HEK293 (cell line): ENCODE results near the gene LGI4.

Experiments used
- CTCF ChIA-PET: fragments of 350-600 bp; formaldehyde crosslinking; extraction: SDS; loops from one replicate; lab custom pipeline; 2021; ENCODE audit warnings: antibody characterized with exemption; lab: Yijun Ruan, JAX
- POLR2A ChIA-PET: fragments of 300-600 bp; formaldehyde crosslinking; extraction: SDS; loops from one replicate; lab custom pipeline; 2020; ENCODE audit warnings: antibody characterized with exemption, inconsistent platforms; lab: Yijun Ruan, JAX
- H3K27ac ChIP-seq: fragments of 200-500 bp; sonication (Bioruptor generic); 2 replicates; pipeline ENCODE4 v1.5.1; 2014; ENCODE audit warnings: low read depth, low read length, control low read depth, inconsistent platforms; ENCODE audit errors: extremely low read depth
- H3K36me3 ChIP-seq, 2 experiments: fragments of 200-500 bp in 1 of 2; sonication (Bioruptor generic) in 1 of 2; 1 replicate in 1 of 2; 2 replicates in 1 of 2; pipeline ENCODE4 v1.5.1; 2014 to 2017; ENCODE audit warnings: inconsistent platforms in 2 of 2, low read length in 2 of 2; ENCODE audit not compliant: control insufficient read depth in 2 of 2, insufficient read depth in 1 of 2
- H3K4me1 ChIP-seq: fragments of 200-500 bp; sonication (Bioruptor generic); 2 replicates; pipeline ENCODE4 v1.5.1; 2014; ENCODE audit warnings: mild to moderate bottlenecking, low read length, inconsistent platforms; ENCODE audit not compliant: control insufficient read depth, insufficient read depth
- H3K4me3 ChIP-seq: 2 replicates; pipeline ENCODE4 v1.5.1; 2011; ENCODE audit warnings: low read depth, mild to moderate bottlenecking, control low read depth, low read length, moderate library complexity
- H3K9me3 ChIP-seq: fragments of 200-500 bp; sonication (Bioruptor generic); 2 replicates; pipeline ENCODE4 v1.5.1; 2014; ENCODE audit warnings: low read depth, low read length, inconsistent platforms; ENCODE audit not compliant: control insufficient read depth, insufficient read depth
- CTCF ChIP-seq: fragments of 450-650 bp; formaldehyde crosslinking; IDR thresholded peaks from 2 replicates; pipeline ENCODE4 v1.5.1; 2016; ENCODE audit warnings: missing biosample characterization, missing genetic modification characterization
- FEZF1 ChIP-seq: fragments of 450-650 bp; formaldehyde crosslinking; IDR thresholded peaks from 2 replicates; pipeline ENCODE4 v1.5.1; 2016; ENCODE audit warnings: missing biosample characterization, missing genetic modification characterization
- GFI1B ChIP-seq: fragments of 450-650 bp; formaldehyde crosslinking; IDR thresholded peaks from 2 replicates; pipeline ENCODE4 v1.5.1; 2016; ENCODE audit warnings: missing biosample characterization, missing genetic modification characterization
- SALL2 ChIP-seq: fragments of 450-650 bp; formaldehyde crosslinking; IDR thresholded peaks from 2 replicates; pipeline ENCODE4 v1.5.0; 2017; ENCODE audit warnings: missing biosample characterization, mild to moderate bottlenecking, missing genetic modification characterization, borderline replicate concordance
- SP3 ChIP-seq: fragments of 450-650 bp; formaldehyde crosslinking; IDR thresholded peaks from 2 replicates; pipeline ENCODE4 v1.5.1; 2016; ENCODE audit warnings: missing biosample characterization, missing genetic modification characterization
- SP7 ChIP-seq: fragments of 450-650 bp; formaldehyde crosslinking; IDR thresholded peaks from 2 replicates; pipeline ENCODE4 v1.5.1; 2016; ENCODE audit warnings: missing biosample characterization, missing genetic modification characterization
- ZBTB48 ChIP-seq: fragments of 450-650 bp; formaldehyde crosslinking; IDR thresholded peaks from 2 replicates; pipeline ENCODE4 v1.5.1; 2016; ENCODE audit warnings: missing biosample characterization, missing genetic modification characterization
- ZBTB6 ChIP-seq: fragments of 450-650 bp; formaldehyde crosslinking; IDR thresholded peaks from 2 replicates; pipeline ENCODE4 v1.5.1; 2017; ENCODE audit warnings: missing biosample characterization, missing genetic modification characterization
- ZBTB7A ChIP-seq: fragments of 450-650 bp; formaldehyde crosslinking; IDR thresholded peaks from 2 replicates; pipeline ENCODE4 v1.5.1; 2016; ENCODE audit warnings: low read depth, missing biosample characterization, missing genetic modification characterization
- ZIC2 ChIP-seq: fragments of 450-650 bp; formaldehyde crosslinking; IDR thresholded peaks from 2 replicates; pipeline ENCODE4 v1.5.1; 2016; ENCODE audit warnings: missing biosample characterization, missing genetic modification characterization
- ZNF132 ChIP-seq: fragments of 450-650 bp; formaldehyde crosslinking; IDR thresholded peaks from 2 replicates; pipeline ENCODE4 v1.5.1; 2017; ENCODE audit warnings: missing biosample characterization, missing genetic modification characterization, borderline replicate concordance
- ZNF169 ChIP-seq: fragments of 450-650 bp; formaldehyde crosslinking; IDR thresholded peaks from 2 replicates; pipeline ENCODE4 v1.5.1; 2016; ENCODE audit warnings: missing biosample characterization, missing genetic modification characterization
- ZNF2 ChIP-seq: fragments of 450-650 bp; formaldehyde crosslinking; IDR thresholded peaks from 2 replicates; pipeline ENCODE4 v1.5.1; 2016; ENCODE audit warnings: missing biosample characterization, missing genetic modification characterization
- ZNF292 ChIP-seq: fragments of 450-650 bp; formaldehyde crosslinking; IDR thresholded peaks from 2 replicates; pipeline ENCODE4 v1.5.1; 2016; ENCODE audit warnings: low read depth, missing biosample characterization, missing genetic modification characterization, borderline replicate concordance
- ZNF513 ChIP-seq: fragments of 450-650 bp; IDR thresholded peaks from 2 replicates; pipeline ENCODE4 v1.5.1; 2018; ENCODE audit warnings: missing biosample characterization, missing genetic modification characterization
- ZNF585B ChIP-seq: fragments of 450-650 bp; formaldehyde crosslinking; IDR thresholded peaks from 2 replicates; pipeline ENCODE4 v1.5.1; 2016; ENCODE audit warnings: missing biosample characterization, missing genetic modification characterization
- ZNF624 ChIP-seq: fragments of 450-650 bp; formaldehyde crosslinking; IDR thresholded peaks from 2 replicates; pipeline ENCODE4 v1.5.1; 2017; ENCODE audit warnings: missing biosample characterization, missing genetic modification characterization
- ZNF664 ChIP-seq: fragments of 450-650 bp; formaldehyde crosslinking; IDR thresholded peaks from 2 replicates; pipeline ENCODE4 v1.5.1; 2016; ENCODE audit warnings: missing biosample characterization, missing genetic modification characterization
- ZNF837 ChIP-seq: fragments of 450-650 bp; formaldehyde crosslinking; IDR thresholded peaks from 2 replicates; pipeline ENCODE4 v1.5.1; 2016; ENCODE audit warnings: missing biosample characterization, missing genetic modification characterization
- ZSCAN4 ChIP-seq: fragments of 450-650 bp; formaldehyde crosslinking; IDR thresholded peaks from 2 replicates; pipeline ENCODE4 v1.5.1; 2017; ENCODE audit warnings: missing biosample characterization, missing genetic modification characterization
- ZSCAN5A ChIP-seq: fragments of 450-650 bp; formaldehyde crosslinking; IDR thresholded peaks from 2 replicates; pipeline ENCODE4 v1.5.1; 2016; ENCODE audit warnings: missing biosample characterization, missing genetic modification characterization

LGI4 gene

GRCh38 chr19:35159606-35160005 is 24.7 kb upstream of the LGI4 start:
- peaks cover 54 to 80% of the 10 kb centered on the region in 2 experiments for H3K36me3 ChIP-seq
- POLR2A ChIA-PET, result no interaction called here
- H3K4me1 ChIP-seq, result peaks cover 10% of the 10 kb centered on the region
- CTCF ChIA-PET, result interaction anchor here (0.7 to 2.1 kb wide), 4 partner anchors 16 to 286 kb away, joined by 3 to 7 read pairs (median 6); partner anchors contain the start of gene FXYD3
- H3K9me3 ChIP-seq, result peaks cover 7% of the 10 kb centered on the region
- no peak overlapping the region for H3K4me3 ChIP-seq
- no peak overlapping the region for H3K27ac ChIP-seq
- TF ChIP-seq CTCF (tag by site-specific recombination), result no peak
- TF ChIP-seq FEZF1, result no peak
- no peak for TF ChIP-seq ZNF837 (tag by site-specific recombination)
- no peak for TF ChIP-seq ZNF664 (tag by site-specific recombination)
- TF ChIP-seq ZNF2 (tag by site-specific recombination), result no peak
- no peak for TF ChIP-seq ZSCAN4
- no peak for TF ChIP-seq ZNF292
- no peak for TF ChIP-seq ZNF624
- no peak for TF ChIP-seq SALL2 (tag by site-specific recombination)
- no peak for TF ChIP-seq ZNF585B (tag by site-specific recombination)
- no peak for TF ChIP-seq ZBTB48

GRCh38 chr19:35157431-35157830 is 22.6 kb upstream of the LGI4 start:
- H3K4me1 ChIP-seq, result peaks cover 16% of the 10 kb centered on the region
- ChIA-PET CTCF (interaction anchor here (0.7 to 2.0 kb wide), 4 partner anchors 8 to 41 kb away, joined by 3 to 9 read pairs (median 4); no protein-coding TSS in a partner anchor), POLR2A (no interaction called here)
- H3K9me3 ChIP-seq, result peaks cover 4% of the 10 kb centered on the region
- peaks cover 43 to 58% of the 10 kb centered on the region in 2 experiments for H3K36me3 ChIP-seq
- H3K4me3 ChIP-seq, result no peak overlapping the region
- TF ChIP-seq ZNF624 (no peak), ZIC2 (tag by site-specific recombination) (no peak), SP3 (tag by site-specific recombination) (no peak), ZBTB7A (tag by site-specific recombination) (no peak), GFI1B (tag by site-specific recombination) (no peak), SP7 (tag by site-specific recombination) (no peak), ZBTB6 (tag by site-specific recombination) (no peak), ZNF132 (no peak), ZNF169 (tag by site-specific recombination) (no peak), ZNF513 (tag by site-specific recombination) (no peak), ZSCAN5A (tag by site-specific recombination) (no peak)
- H3K27ac ChIP-seq, result no peak overlapping the region
